ENCODE results near the gene MAGEB10.

Gene MAGEB10

GRCh38 chrX:27815209-27815608 lies 7.4 kb downstream of the MAGEB10 start:
- TF ChIP-seq ZBTB7A (IDR thresholded peaks at IDR 0.05; ENCODE audit: low read depth) (no peak), REST (IDR thresholded peaks at IDR 0.05; ENCODE audit: low read depth) (no peak), TEAD4 (IDR thresholded peaks at IDR 0.05) (no peak), YY1 (IDR thresholded peaks at IDR 0.05; ENCODE audit: low read depth) (no peak), TAF1 (IDR thresholded peaks at IDR 0.05; ENCODE audit: low read depth) (no peak), TCF12 (IDR thresholded peaks at IDR 0.05; ENCODE audit: low read depth) (no peak), NFIC (IDR thresholded peaks at IDR 0.05) (no peak), EP300 (IDR thresholded peaks at IDR 0.05; ENCODE audit: borderline replicate concordance) (no peak), CEBPB (IDR thresholded peaks at IDR 0.05) (no peak), EGR1 (IDR thresholded peaks at IDR 0.05) (no peak), CREB1 (IDR thresholded peaks at IDR 0.05; ENCODE audit: low read depth) (no peak), FOXM1 (IDR thresholded peaks at IDR 0.05; ENCODE audit: borderline replicate concordance, low read depth) (no peak), RAD21 (IDR thresholded peaks at IDR 0.05; ENCODE audit: low read depth) (no peak)
- TF ChIP-seq, protein P1, sequence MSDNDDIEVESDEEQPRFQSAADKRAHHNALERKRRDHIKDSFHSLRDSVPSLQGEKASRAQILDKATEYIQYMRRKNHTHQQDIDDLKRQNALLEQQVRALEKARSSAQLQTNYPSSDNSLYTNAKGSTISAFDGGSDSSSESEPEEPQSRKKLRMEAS (IDR thresholded peaks at IDR 0.05): no peak
- TF ChIP-seq, protein P2, sequence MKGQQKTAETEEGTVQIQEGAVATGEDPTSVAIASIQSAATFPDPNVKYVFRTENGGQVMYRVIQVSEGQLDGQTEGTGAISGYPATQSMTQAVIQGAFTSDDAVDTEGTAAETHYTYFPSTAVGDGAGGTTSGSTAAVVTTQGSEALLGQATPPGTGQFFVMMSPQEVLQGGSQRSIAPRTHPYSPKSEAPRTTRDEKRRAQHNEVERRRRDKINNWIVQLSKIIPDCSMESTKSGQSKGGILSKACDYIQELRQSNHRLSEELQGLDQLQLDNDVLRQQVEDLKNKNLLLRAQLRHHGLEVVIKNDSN (IDR thresholded peaks at IDR 0.05): no peak

DNA sequence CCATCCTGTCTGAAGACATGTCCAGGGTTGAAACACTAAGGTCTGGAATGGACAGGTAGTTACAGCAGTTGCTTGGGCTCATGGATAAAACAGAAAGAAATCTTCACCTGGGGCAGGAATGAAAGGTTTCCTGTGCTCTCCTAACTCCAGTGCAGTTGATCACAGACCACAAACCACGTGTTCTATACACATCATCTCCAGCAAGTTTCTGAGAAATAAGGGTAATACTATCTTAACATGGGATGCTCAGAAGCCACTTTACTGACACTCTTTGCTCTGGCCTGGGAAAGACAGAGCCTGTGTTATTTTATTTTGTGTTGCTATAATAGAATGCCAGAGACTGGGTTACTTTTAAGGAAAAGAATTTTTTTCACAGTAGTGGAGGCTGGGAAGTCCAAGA lies 16.0 kb downstream of the MAGEB10 start:
- TF ChIP-seq EGR1 (IDR thresholded peaks at IDR 0.05) (no peak), EP300 (IDR thresholded peaks at IDR 0.05; ENCODE audit: borderline replicate concordance) (no peak), TAF1 (IDR thresholded peaks at IDR 0.05; ENCODE audit: low read depth) (no peak), FOXM1 (IDR thresholded peaks at IDR 0.05; ENCODE audit: borderline replicate concordance, low read depth) (no peak)

DNA sequence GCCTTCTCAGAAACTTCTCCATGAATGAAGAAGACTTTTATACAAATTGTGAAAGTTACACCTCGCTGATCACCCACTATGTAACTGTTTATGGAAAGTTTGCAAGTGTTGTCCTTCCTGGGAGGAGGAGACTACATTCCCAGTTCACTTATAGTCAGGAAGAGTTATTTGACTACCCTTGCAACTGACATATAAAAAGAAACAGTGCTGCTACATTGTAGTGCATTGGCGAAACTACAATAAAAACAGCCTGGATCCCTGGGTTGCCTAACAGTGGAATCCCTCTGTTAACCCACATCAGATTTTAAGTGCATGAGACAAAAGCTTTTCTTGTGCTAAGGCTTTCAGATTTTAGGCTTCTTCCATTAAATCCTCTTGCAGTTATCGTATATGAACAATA lies 30.4 kb downstream of the MAGEB10 start:
- TF ChIP-seq, protein P1 (IDR thresholded peaks at IDR 0.05): no peak
- TF ChIP-seq CEBPB (IDR thresholded peaks at IDR 0.05) (no peak), CREB1 (IDR thresholded peaks at IDR 0.05; ENCODE audit: low read depth) (no peak), EP300 (IDR thresholded peaks at IDR 0.05; ENCODE audit: borderline replicate concordance) (no peak), REST (IDR thresholded peaks at IDR 0.05; ENCODE audit: low read depth) (no peak), TEAD4 (IDR thresholded peaks at IDR 0.05) (no peak), FOXM1 (IDR thresholded peaks at IDR 0.05; ENCODE audit: borderline replicate concordance, low read depth) (no peak), YY1 (IDR thresholded peaks at IDR 0.05; ENCODE audit: low read depth) (no peak), NFIC (IDR thresholded peaks at IDR 0.05) (no peak), ZBTB7A (IDR thresholded peaks at IDR 0.05; ENCODE audit: low read depth) (no peak)

DNA sequence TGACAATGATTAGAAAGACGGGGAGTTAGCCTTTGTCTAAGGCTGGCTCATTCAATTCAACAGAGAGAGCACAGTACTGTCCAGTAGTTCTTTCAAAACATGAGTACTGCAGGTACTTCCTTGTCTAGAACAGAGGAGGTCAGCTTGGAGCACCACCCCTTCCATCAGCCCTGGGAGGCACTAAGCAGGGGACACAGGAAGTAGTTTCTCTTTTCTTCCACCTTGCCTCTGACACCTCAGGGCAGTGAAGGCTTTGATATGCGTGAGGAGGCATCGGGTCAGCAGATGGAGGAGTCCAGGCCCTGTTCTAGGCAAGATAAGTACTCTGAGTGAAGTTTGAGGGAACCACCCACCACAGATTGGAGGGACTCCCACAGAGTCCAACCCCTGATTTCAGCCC lies 33.1 kb downstream of the MAGEB10 start:
- TF ChIP-seq EGR1 (IDR thresholded peaks at IDR 0.05): no peak
- no peak for TF ChIP-seq FOXM1 (IDR thresholded peaks at IDR 0.05; ENCODE audit: borderline replicate concordance, low read depth)
- TF ChIP-seq NFIC (IDR thresholded peaks at IDR 0.05): no peak
- no peak for TF ChIP-seq EP300 (IDR thresholded peaks at IDR 0.05; ENCODE audit: borderline replicate concordance)
- TF ChIP-seq REST (IDR thresholded peaks at IDR 0.05; ENCODE audit: low read depth): no peak

- no peak for TF ChIP-seq RAD21 (IDR thresholded peaks at IDR 0.05; ENCODE audit: low read depth)
Observed at GRCh38 chrX:27842859-27843258, 35.1 kb downstream of the MAGEB10 start.

DNA sequence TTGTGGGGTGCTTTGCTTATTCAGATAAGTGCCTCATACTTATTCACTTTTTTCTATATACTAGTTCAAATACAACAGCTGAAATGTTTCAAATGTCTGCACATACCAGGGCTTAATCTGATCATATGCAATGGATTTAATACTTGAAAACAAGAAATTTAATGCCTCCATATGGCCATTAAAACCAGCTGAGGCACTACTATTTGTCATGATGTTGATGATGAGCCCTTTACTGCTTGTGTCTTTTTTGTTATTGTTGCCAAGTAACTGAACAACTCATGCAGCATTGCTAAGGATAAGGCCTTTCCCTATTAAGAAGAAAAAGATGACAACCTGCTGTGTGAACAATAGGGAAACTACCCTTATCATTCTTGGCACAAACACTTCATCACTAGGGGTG lies 52.5 kb downstream of the MAGEB10 start:
- TF ChIP-seq TCF12 (IDR thresholded peaks at IDR 0.05; ENCODE audit: low read depth) (no peak), CREB1 (IDR thresholded peaks at IDR 0.05; ENCODE audit: low read depth) (no peak), CEBPB (IDR thresholded peaks at IDR 0.05) (no peak), FOXM1 (IDR thresholded peaks at IDR 0.05; ENCODE audit: borderline replicate concordance, low read depth) (no peak), EGR1 (IDR thresholded peaks at IDR 0.05) (no peak), RAD21 (IDR thresholded peaks at IDR 0.05; ENCODE audit: low read depth) (no peak), TAF1 (IDR thresholded peaks at IDR 0.05; ENCODE audit: low read depth) (no peak), NFIC (IDR thresholded peaks at IDR 0.05) (no peak), REST (IDR thresholded peaks at IDR 0.05; ENCODE audit: low read depth) (no peak), YY1 (IDR thresholded peaks at IDR 0.05; ENCODE audit: low read depth) (no peak), EP300 (IDR thresholded peaks at IDR 0.05; ENCODE audit: borderline replicate concordance) (no peak), ZBTB7A (IDR thresholded peaks at IDR 0.05; ENCODE audit: low read depth) (no peak), TEAD4 (IDR thresholded peaks at IDR 0.05) (no peak)
- TF ChIP-seq, protein P2 (IDR thresholded peaks at IDR 0.05): no peak

Data from Ishikawa (cell line).